Measurements from ENCODE around the gene CACNB4. TPM values are rescaled to one million over a fixed set of nuclear protein-coding genes. Genes with fewer than 3 reads are reported as not detected.
"Not testable (repeated sequence)": the region's sequence is repeated elsewhere in the genome, so short reads cannot be mapped to it uniquely, and the experiment has no call there.

Gene CACNB4
- total RNA-seq, 2 donors from 2014 or later = 0.93 to 0.95 TPM

- TF ChIP-seq, protein P1, sequence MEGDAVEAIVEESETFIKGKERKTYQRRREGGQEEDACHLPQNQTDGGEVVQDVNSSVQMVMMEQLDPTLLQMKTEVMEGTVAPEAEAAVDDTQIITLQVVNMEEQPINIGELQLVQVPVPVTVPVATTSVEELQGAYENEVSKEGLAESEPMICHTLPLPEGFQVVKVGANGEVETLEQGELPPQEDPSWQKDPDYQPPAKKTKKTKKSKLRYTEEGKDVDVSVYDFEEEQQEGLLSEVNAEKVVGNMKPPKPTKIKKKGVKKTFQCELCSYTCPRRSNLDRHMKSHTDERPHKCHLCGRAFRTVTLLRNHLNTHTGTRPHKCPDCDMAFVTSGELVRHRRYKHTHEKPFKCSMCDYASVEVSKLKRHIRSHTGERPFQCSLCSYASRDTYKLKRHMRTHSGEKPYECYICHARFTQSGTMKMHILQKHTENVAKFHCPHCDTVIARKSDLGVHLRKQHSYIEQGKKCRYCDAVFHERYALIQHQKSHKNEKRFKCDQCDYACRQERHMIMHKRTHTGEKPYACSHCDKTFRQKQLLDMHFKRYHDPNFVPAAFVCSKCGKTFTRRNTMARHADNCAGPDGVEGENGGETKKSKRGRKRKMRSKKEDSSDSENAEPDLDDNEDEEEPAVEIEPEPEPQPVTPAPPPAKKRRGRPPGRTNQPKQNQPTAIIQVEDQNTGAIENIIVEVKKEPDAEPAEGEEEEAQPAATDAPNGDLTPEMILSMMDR (conservative IDR thresholded peaks at IDR 0.05) = no peak
- Mint-ChIP-seq H3K27ac (no peak overlapping the region), H3K27me3 (ENCODE audit: insufficient read depth) (peaks cover 54% of the 10 kb centered on the region), H3K4me3 (no peak overlapping the region), H3K36me3 (ENCODE audit: low read depth) (no peaks in the 10 kb centered on the region), H3K4me1 (peaks cover 8% of the 10 kb centered on the region), H3K9me3 (no peaks in the 10 kb centered on the region)
- Histone ChIP-seq H3K27me3 (ENCODE audit: control insufficient read depth, insufficient read depth, low read length, poor library complexity, severe bottlenecking) (peaks cover 50% of the 10 kb centered on the region), H3K27ac (ENCODE audit: low read depth, low read length) (no peak overlapping the region), H3K36me3 (ENCODE audit: control insufficient read depth, insufficient read depth, low read length) (no peaks in the 10 kb centered on the region), H3K4me1 (ENCODE audit: control insufficient read depth, insufficient read depth, low read length) (no peaks in the 10 kb centered on the region), H3K4me3 (ENCODE audit: low read length) (no peak overlapping the region), H3K9me3 (ENCODE audit: control insufficient read depth, low read length) (no peaks in the 10 kb centered on the region), H3K9ac (ENCODE audit: extremely low read depth, low read length, poor library complexity, severe bottlenecking) (no peak overlapping the region)
- no peak for DNase-seq
- WGBS, 2 experiments (ENCODE audit: insufficient coverage in 1 of 2, insufficient read length in 1 of 2) = 89 to 90% methylated on average over 2 of the region's 2 CpGs
These were observed 5.4 kb downstream of the CACNB4 start for GRCh38 chr2:152093464-152093863.

GRCh38 chr2:152092095-152092494 lies 6.7 kb downstream of the CACNB4 start:
- DNase-seq = no peak
- 95 to 100% methylated on average over 1 to 2 of the region's 2 CpGs for WGBS, 2 experiments (ENCODE audit: insufficient coverage in 1 of 2, insufficient read length in 1 of 2)
- Mint-ChIP-seq H3K9me3 (no peaks in the 10 kb centered on the region), H3K4me1 (no peaks in the 10 kb centered on the region), H3K4me3 (no peak overlapping the region), H3K27me3 (ENCODE audit: insufficient read depth) (peaks cover 40% of the 10 kb centered on the region), H3K36me3 (ENCODE audit: low read depth) (no peaks in the 10 kb centered on the region), H3K27ac (no peak overlapping the region)
- Histone ChIP-seq H3K27ac (ENCODE audit: low read depth, low read length) (no peak overlapping the region), H3K4me1 (ENCODE audit: control insufficient read depth, insufficient read depth, low read length) (no peaks in the 10 kb centered on the region), H3K9ac (ENCODE audit: extremely low read depth, low read length, poor library complexity, severe bottlenecking) (no peak overlapping the region), H3K4me3 (ENCODE audit: low read length) (no peak overlapping the region), H3K36me3 (ENCODE audit: control insufficient read depth, insufficient read depth, low read length) (no peaks in the 10 kb centered on the region), H3K27me3 (ENCODE audit: control insufficient read depth, insufficient read depth, low read length, poor library complexity, severe bottlenecking) (peaks cover 37% of the 10 kb centered on the region), H3K9me3 (ENCODE audit: control insufficient read depth, low read length) (no peaks in the 10 kb centered on the region)
- TF ChIP-seq, protein P1 (conservative IDR thresholded peaks at IDR 0.05) = no peak

DNA sequence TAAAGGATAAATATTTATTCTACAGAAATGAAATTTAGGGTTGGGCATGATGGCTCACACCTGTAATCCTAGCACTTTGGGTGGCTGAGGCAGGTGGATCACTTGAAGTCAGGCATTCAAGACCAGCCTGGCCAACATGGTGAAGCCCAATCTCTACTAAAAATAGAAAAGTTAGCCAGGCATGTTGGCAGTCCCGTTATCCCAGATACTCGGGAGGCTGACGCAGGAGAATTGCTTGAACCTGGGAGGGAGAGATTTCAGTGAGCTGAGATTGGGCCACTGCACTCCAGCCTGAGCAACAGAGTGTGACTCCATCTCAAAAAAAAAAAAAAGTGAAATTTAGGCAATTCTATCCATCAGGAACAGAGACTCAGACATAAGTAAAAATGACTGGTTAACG lies 8.1 kb downstream of the CACNB4 start:
- H3K9me3 Mint-ChIP-seq; H3K4me3 Mint-ChIP-seq; H3K27ac Mint-ChIP-seq; H3K27ac ChIP-seq (ENCODE audit: low read depth, low read length); DNase-seq; H3K36me3 Mint-ChIP-seq (ENCODE audit: low read depth); H3K9me3 ChIP-seq (ENCODE audit: control insufficient read depth, low read length); H3K4me3 ChIP-seq (ENCODE audit: low read length); H3K9ac ChIP-seq (ENCODE audit: extremely low read depth, low read length, poor library complexity, severe bottlenecking); H3K4me1 Mint-ChIP-seq; H3K36me3 ChIP-seq (ENCODE audit: control insufficient read depth, insufficient read depth, low read length); H3K4me1 ChIP-seq (ENCODE audit: control insufficient read depth, insufficient read depth, low read length): not testable (repeated sequence)
- 93 to 95% methylated on average over 3 to 4 of the region's 4 CpGs for WGBS, 2 experiments (ENCODE audit: insufficient coverage in 1 of 2, insufficient read length in 1 of 2)
- peaks cover 26% of the 10 kb centered on the region for H3K27me3 Mint-ChIP-seq (ENCODE audit: insufficient read depth)
- H3K27me3 ChIP-seq (ENCODE audit: control insufficient read depth, insufficient read depth, low read length, poor library complexity, severe bottlenecking) = peaks cover 23% of the 10 kb centered on the region

GRCh38 chr2:152089238-152089637 lies 9.6 kb downstream of the CACNB4 start:
- 88 to 100% methylated on average over 1 to 2 of the region's 2 CpGs for WGBS, 2 experiments (ENCODE audit: insufficient coverage in 1 of 2, insufficient read length in 1 of 2)
- Mint-ChIP-seq H3K4me1 (no peaks in the 10 kb centered on the region), H3K27me3 (ENCODE audit: insufficient read depth) (peaks cover 13% of the 10 kb centered on the region), H3K27ac (no peak overlapping the region), H3K9me3 (no peaks in the 10 kb centered on the region), H3K4me3 (no peak overlapping the region), H3K36me3 (ENCODE audit: low read depth) (no peaks in the 10 kb centered on the region)
- Histone ChIP-seq H3K4me1 (ENCODE audit: control insufficient read depth, insufficient read depth, low read length) (no peaks in the 10 kb centered on the region), H3K9ac (ENCODE audit: extremely low read depth, low read length, poor library complexity, severe bottlenecking) (no peak overlapping the region), H3K9me3 (ENCODE audit: control insufficient read depth, low read length) (no peaks in the 10 kb centered on the region), H3K4me3 (ENCODE audit: low read length) (no peak overlapping the region), H3K27me3 (ENCODE audit: control insufficient read depth, insufficient read depth, low read length, poor library complexity, severe bottlenecking) (peaks cover 8% of the 10 kb centered on the region), H3K27ac (ENCODE audit: low read depth, low read length) (no peak overlapping the region), H3K36me3 (ENCODE audit: control insufficient read depth, insufficient read depth, low read length) (no peaks in the 10 kb centered on the region)
- TF ChIP-seq, protein P1 (conservative IDR thresholded peaks at IDR 0.05) = no peak
- no peak for DNase-seq

Measured in endodermal cell (in vitro differentiated cells).